ENCODE measurements around the gene NPAS3. TPM values are rescaled to one million over a fixed set of nuclear protein-coding genes. Genes with fewer than 3 reads are reported as not detected.

Gene NPAS3
- polyA plus RNA-seq, 3 donors: 8.6 to 10.2 (median 10.2) TPM

DNA sequence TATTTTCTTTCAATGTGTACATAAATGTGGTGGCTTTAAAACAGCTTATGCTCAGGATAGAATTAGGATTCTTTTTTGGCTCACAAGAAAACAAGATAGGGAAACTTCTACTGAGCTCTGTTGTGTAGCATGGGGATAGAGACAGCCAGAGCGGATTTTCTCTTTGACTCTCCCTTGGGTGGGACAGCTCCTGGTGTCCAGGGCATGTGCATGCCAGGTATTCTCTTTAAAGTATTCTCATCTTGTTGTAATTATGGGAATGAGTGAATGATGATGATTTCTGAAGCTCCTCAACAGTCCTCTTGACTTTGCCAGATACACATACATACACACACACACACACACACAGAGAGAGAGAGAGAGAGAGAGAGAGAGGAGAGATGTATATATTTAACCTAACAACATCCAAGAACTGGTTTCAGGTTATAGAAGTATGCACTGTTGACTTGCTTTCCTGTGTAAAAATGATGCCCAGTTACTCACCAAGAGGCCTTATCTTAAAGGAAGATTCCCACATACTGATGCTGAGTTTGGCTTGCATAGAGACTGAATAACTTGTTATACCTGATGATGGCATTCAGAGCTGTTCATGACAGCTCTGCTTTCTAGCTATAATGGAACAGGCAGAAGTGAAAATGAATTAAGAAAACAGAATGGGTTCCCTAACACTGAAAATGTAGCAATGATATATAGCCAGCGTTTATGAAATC is 624.7 kb downstream of the NPAS3 start:
- no peak for DNase-seq (ENCODE audit: low read depth in 3 of 3, low spot score in 2 of 3)

DNA sequence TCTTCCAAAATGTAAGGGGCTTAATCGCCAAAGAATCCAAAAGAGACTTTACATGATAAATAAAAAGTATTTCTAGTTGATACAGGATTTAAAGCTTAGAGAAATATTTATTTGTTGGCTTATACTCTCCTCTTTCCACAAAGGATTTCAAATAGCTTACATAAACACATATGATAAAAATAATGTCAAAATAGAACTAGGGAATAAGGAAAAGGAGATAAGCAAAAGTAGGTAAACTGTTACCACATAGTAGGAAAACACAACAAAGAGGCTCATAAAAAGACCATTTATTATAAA is 625.2 kb downstream of the NPAS3 start:
- no peak for DNase-seq (ENCODE audit: low read depth in 3 of 3, low spot score in 2 of 3)

DNA sequence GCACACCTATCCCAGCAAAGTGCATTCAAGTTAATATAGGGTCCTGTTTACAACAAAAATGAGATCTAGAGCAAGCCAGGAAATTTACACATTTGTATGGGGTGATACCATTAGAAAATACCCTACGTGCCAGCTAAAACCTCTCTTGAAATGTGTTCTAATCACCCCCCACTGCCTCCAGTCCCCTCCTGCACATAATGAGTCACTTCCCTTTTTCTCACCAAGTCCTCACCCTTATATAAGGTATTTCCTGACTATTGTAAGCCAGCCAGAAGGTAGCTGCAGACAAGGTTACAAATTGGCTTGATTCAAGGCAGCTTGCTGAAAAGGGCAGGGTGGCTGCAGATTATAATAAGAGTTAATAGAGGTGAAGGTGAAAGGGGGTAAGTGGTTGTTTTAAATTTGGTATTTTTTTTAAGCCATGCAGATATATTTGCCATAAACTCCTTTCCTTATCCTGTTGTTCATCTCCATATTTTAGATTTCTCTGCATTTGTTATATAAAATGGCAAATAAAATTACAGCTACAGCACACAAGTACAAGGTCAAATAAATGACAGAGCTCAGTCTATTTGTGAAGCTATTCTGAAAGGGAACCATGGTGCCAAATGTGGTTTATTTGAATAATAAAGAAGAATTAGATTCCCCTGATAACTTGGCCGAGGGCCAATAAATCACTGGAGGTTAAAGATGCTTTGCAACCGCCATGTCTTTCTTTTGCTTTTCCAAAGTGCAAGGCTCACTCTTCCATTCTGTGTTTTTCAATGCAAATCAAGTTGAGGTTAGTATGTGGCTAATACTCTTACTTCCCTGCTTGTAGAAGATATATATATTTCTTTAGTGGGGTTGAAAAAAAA is 626.3 kb downstream of the NPAS3 start:
- no peak for DNase-seq (ENCODE audit: low read depth in 3 of 3, low spot score in 2 of 3)

DNA sequence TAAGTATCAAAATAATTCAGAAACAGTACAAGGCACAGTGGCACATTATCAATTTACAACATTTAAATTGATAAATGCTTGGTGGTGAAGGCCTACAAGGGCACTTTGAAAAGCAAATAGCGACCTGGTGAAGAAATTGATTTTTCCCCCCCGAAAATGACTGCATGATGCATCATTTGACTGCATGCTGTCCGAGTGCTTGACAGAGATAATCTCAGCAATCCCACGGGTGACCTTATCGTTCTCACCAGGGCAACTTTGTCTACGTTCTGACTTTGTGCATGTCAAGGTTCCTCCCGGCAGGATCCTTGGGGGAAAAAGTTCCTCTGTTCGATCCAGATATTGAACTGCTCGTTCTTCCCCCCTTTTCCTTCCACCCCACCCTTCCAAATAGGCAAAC is 627.4 kb downstream of the NPAS3 start:
- DNase-seq (ENCODE audit: low read depth in 3 of 3, low spot score in 2 of 3): no peak

DNA sequence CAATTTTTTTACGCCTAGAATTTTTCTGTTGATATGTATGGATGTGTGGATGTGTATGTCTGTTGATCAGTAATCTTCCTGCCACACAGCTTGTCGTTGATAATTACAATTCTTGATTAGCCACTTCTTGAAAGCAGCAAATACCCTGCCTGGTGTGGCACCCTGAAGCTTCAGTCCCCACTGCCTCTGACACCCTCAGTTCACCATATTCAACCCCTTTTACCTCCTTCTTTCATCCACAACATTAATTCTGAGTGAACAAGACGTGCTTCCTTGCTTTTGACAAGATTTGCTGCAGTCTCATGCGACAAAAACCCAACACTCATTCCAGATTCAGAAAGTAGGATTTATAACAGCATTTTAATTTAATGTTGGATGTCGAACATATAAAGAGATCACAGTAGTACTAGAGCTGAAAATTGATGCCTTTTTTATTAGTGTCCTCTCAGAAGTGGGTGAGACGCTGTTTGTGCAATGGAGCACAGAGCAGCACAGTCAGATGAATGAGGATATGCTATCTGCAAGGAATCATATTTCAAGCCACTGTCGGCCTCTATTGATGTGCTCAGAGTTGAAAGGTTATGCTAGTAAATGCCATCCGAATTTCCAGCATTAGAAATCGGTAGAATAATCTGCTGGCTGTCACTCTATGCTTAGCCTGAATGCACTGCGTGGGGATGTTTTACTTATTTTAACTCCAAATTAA is 628.5 kb downstream of the NPAS3 start:
- DNase-seq (ENCODE audit: low read depth in 3 of 3, low spot score in 2 of 3): no peak

DNA sequence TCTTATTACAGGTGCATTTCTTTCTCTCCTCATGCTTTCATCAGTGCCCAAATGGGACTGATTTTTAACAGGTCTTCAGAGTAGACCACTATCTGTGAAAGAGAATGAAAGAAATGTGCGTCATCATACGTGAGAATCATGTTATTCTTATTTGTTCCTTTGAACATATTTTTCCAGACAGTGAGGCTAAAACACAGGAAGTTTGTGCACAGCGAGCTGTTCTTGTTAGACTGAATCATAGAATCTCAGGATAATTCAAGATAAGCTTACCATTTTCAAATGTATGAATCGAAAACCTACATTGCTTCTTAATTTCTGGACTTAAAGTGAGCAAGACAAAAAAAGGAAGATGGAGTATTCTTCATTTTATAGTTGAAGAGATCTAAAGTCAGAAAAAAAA is 629.1 kb downstream of the NPAS3 start:
- no peak for DNase-seq (ENCODE audit: low read depth in 3 of 3, low spot score in 2 of 3)

DNA sequence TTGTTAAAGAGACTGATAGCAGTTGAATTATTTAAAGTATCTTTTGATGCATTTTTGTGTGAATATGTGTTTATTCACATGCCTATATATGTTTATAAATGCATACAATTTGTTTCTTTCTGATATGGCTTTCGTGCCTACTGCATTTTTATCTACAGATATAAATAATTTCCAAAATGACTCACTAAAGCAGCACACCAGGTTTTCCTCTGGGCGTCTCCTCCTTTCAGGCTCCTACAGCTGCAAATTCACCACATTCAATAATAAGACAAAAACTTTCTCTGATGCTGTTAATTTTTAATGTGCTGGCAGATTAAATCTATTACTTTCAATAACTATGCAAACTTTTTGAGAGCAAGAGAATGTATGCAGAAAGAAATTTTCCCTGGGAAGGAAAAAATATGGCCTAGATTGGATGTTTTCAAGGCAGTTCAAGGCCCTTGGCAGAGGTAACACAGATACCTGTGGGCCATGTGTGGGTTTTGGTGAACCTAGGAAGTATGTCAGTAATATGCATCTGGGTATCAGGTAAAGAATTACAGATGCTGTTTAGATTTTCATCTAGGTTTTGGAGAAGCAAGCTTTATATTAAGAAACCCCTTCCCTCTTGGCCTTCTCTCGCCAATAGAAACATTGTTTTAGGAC is 630.4 kb downstream of the NPAS3 start:
- no peak for DNase-seq (ENCODE audit: low read depth in 3 of 3, low spot score in 2 of 3)

DNA sequence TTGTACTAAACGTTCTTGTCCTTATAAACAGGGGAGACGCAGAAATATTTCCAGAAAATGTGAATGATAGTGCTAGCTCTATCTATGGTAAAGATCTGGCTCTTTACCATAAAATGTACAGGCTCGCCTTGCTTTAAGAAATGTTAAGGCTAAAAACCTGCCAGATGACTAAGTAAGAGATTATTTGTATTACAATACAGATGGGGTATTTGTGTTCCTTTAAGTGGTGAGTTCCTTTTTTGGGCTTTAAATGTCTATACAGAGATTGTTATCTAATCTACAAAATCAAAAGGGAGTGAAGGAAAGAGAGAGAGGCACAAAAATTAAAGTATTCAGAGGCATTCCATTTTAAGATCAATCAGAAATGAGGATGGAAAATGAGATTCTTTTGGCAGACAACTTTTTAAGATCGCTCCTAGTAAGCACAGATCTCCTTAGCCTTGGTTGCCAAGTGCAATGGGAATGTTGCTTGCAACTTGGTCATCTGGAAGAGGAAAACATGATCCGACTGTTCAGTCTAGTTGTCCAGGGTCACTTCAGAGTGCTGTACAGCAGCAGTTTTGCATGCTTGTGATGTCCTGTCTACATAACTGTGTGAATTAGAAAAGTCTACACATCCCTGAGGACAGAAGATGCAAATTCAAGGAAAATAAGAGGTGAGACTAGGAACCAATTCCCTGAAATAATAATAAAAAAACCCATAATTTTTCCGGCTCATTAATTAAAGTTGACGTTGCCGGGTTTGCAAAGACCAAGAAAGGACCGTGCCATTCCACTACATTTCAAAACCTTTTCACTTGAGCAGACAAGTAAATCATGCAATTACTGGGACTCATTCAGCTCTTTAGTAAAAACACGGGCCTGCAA is 631.4 kb downstream of the NPAS3 start:
- no peak for DNase-seq (ENCODE audit: low read depth in 3 of 3, low spot score in 2 of 3)

DNA sequence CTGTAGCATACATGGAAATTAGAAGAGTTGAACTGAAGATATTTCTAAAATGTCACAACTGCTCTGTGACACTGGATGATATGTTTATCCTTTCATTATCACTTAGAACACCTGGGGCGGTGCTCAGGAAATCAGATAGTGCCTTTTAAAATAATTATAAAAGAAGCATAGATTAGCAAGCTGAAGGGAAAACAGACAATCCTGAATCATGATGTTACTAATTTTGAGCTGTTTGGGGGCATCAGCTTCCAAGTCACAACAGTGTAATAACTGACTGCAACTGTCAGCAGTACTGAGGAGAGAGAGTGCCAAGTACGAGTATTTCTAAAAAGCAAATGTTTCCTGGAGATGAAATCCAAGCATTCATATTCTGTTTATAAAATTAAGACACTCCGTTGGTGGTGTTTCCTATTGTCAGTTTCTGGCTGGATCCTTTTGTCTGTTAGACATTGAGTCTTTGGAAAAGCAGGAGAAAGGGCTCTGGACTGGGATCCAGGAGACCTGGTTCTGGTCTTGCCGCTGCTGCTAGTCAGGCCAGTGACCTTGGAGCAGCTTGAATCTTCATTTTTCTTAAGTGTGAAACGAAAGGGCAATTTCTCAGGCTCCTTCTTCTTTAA is 632.1 kb downstream of the NPAS3 start:
- DNase-seq (ENCODE audit: low read depth in 3 of 3, low spot score in 2 of 3): no peak

DNA sequence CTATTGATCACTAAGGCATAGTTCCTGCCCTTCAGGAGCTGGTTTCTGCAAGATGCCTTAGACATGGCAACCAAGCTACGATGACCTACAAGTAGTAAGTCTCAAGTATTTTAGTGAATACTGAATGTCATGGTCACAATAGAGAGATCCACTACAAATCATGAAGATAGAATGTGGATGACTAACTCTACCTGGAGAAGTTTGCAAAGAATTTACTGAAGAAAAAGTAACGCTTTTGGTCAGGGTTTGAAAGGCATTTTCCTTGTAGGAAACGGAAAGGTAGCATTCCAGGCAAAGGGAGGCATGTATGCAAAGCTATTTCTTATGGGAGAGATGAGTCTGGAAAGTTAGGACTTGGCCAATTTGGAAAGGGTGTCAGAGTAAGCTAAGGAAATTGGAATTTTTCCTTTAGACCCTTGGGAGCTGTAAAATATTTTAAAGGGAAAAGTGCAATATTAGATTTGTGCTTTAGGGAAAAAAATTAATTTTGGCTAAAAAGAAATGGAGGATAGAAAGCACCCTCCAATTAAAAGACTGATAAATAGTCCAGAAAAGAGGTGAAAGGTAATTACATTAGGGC is 634.7 kb downstream of the NPAS3 start:
- no peak for DNase-seq (ENCODE audit: low read depth in 3 of 3, low spot score in 2 of 3)

DNA sequence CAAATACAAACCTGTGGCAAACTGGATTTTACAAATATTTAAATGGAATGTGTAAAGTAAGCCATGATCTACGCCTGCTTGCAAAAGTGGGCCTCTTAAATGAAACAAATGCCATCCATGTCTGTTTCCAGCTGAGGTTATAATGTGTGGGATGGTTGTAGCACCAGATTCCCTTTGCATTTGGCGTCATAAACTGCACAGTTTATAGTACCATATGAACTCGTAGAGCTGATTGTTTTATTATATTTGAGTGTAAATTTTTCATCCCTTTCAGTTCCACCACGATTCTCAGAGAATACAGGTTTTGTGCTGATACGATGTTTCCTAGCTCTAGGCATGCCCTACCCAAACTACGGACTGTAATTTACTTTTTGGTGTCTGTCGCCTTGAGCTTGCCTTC is 637.3 kb downstream of the NPAS3 start:
- DNase-seq (ENCODE audit: low read depth in 3 of 3, low spot score in 2 of 3): no peak

DNA sequence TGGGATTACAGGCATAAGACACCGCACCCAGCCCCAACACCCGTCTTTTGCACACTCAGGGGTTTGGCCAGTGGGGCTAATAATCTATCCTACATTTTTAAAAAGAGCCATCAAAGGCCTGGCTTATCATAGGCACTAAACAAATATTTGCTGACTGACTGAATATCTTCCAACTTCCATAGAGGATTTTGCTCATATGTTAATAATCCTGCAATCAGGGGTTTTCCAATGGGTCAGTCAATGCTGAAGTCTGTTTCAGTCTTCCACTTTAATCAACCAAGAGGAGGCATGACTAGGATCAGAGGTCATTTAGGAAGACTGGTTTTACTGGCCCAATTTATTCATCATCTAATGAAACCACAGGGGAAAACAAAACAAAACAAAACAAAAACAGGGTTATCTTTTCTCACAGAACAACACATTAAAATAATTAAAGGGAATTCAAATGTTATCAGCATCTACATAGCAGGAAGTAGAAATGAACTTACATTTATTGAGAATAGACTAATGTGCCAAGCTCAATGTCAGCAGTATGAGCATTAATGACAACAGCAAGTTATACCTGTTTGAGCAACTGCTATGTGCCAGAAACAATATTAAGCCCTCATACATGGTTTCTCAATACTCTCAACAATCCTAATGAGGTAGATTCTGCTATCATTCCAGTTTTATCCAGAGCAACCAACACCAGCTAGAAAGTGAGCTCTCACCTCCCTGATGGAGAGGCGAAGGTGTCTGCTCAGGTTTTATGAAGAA is 640.0 kb downstream of the NPAS3 start:
- no peak for DNase-seq (ENCODE audit: low read depth in 3 of 3, low spot score in 2 of 3)

DNA sequence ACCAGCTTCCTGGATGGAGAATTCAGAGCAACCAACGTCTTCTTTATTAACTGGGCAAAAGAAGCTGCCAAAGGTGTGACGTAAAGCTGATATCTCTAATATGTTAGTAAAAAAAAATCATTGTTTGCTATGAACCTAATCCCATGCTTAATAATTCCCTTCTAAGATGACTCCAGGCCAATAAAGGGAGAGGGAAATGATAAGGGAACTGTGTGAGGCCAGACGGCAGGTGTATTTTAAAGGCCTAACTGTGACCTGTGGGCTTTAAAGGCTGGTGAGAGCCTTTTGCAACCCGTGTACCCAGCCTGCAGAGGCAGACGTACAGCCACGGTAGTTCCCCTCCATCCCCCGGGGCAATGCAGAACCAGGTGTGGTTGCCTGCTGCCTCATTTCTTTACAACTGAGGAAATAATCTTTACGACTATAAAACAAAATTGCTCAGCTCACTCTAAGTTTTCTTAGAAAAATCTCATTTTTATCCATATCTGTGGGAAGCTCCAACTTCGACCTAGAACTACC is 641.6 kb downstream of the NPAS3 start:
- no peak for DNase-seq (ENCODE audit: low read depth in 3 of 3, low spot score in 2 of 3)

DNA sequence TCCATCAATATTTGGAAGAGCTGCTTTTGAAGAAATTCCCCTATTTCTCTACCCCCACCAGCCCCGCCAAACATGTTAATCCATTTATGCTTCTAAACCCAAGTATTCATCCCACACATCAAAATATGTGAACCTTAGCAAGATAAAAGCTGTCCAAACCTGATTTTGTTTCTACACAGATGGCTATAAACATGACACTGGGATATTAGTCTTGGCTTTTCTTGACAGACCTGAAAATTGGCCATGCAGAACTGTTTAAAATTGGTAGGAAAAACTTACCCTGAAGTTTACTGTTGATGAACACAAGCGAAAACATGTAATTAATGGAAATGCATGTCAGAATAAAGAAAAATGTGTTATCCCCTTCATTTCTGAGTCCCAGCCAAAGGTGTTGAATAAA is 642.2 kb downstream of the NPAS3 start:
- no peak for DNase-seq (ENCODE audit: low read depth in 3 of 3, low spot score in 2 of 3)

DNA sequence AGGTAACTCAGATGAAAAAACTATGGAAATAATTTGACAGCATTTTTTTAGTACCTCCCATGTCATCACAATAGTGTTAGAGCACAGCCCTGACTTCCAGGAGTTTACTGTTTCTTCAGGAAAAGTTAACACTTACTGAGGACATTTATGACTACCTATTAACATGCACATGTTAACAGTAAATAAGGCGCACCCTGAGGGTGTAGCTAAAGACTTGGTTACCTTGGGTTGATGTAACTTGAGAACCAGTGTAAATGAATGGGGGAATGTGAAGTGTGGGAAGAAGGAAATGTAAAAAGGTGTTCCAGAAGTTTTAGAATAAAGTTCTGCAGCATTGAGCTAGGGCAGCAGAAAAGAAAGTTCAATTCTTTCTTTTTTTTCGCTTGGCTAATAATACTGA is 646.0 kb downstream of the NPAS3 start:
- DNase-seq (ENCODE audit: low read depth in 3 of 3, low spot score in 2 of 3): no peak

DNA sequence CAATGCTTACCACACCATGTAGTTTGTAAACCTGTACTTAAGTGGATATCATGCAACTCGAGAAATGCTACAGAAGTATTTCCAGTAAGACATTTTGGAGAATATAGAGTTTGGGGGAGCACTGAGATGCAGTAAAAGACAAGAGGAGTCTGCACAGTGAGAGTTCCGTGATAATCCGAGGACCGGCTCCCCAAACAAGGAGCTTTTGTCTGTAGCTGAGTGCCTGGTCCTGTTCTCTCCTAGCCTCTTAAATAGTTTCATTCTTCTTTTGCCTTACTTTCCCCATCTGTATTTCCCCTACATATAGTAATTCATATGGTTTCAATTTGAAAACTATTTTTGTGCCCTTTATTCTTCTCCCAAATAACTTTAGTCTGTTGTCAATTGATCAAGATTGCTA is 648.1 kb downstream of the NPAS3 start:
- DNase-seq (ENCODE audit: low read depth in 3 of 3, low spot score in 2 of 3): no peak

DNA sequence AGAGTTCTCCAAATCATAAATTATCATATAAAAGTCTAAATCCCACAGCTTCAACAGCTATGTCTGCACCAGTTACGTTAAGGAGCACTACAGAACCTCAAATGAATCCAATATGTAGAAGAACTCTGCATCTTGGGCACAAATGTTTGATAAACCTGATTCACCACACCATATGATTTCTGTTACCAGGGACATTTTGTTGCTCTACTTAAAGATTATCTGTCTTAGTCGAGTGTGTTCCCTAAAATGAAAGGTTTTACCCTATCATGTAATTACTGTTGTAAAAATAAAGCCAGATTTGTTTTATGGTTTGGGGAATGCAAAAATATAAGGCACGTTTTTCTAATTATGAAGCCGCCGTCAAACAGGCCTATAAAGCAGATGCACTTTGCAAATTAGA is 649.1 kb downstream of the NPAS3 start:
- no peak for DNase-seq (ENCODE audit: low read depth in 3 of 3, low spot score in 2 of 3)

DNA sequence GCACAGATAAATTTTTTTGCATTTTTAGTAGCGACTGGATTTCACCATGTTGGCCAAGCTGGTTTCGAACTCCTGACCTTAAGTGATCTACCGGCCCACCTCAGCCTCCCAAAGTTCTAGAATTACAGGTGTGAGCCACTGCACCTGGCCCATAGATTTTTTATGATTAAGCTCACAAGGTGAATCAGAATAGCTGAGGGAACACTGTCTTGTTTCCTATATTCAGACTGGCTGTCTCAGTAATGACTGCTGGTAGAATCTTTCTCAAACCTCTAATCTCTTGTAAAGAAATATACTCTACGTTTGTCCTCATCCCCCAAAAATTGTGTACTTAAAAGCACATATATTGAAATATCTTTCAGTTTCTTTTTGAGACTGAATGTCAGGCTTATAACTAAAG is 650.1 kb downstream of the NPAS3 start:
- no peak for DNase-seq (ENCODE audit: low read depth in 3 of 3, low spot score in 2 of 3)

DNA sequence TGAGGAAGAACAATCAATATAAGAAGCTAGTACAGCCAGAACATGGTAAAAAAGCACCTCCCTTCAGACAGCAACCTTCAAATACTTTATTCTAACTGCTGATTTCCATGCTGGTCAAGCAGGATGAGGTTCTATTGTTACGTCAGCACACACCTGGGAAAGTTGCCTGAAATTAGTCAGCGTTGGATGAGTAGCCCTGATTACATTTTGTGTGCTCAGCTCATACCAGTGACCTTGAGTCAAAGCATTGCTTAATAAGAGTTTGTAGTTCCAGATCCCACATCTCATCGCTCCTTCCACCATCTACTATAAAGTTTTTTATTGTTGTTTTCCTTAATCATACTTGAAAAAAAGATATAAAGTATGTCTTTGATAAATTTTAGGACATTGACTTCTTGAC is 650.7 kb downstream of the NPAS3 start:
- no peak for DNase-seq (ENCODE audit: low read depth in 3 of 3, low spot score in 2 of 3)
